OCI-LY3 (cell line): Measurements from ENCODE around the gene KIAA0513.

Experiments used
- H2AFZ ChIP-seq: fragments of 200-600, 300-600 bp; shearing (Covaris generic); 2 replicates; pipeline ENCODE4 v1.6.0; 2014; ENCODE audit warnings: antibody characterized with exemption, low read depth, low read length
- H3K27ac ChIP-seq: fragments of 200-600, 300-600 bp; sonication (generic); 2 replicates; pipeline ENCODE4 v1.5.1; 2014; ENCODE audit warnings: mild to moderate bottlenecking, low read length, moderate library complexity, mixed read lengths
- H3K27me3 ChIP-seq: fragments of 200-600, 300-600 bp; sonication (generic); 2 replicates; pipeline ENCODE4 v1.6.1; 2014; ENCODE audit warnings: low read depth, low read length, mixed read lengths
- H3K36me3 ChIP-seq: fragments of 200-600, 300-600 bp; sonication (generic); replicated peaks from 2 replicates; pipeline ENCODE3; 2014; ENCODE audit warnings: low read depth, low read length, mixed read lengths
- H3K4me1 ChIP-seq: fragments of 300-600, 200-600 bp; sonication (generic); 2 replicates; pipeline ENCODE4 v1.6.1; 2014; ENCODE audit warnings: low read length, mixed read lengths
- H3K4me2 ChIP-seq: fragments of 200-600, 300-600 bp; sonication (generic); 2 replicates; pipeline ENCODE4 v1.6.1; 2014; ENCODE audit warnings: low read length, mixed read lengths
- H3K4me3 ChIP-seq: fragments of 300-600, 200-600 bp; sonication (generic); 2 replicates; pipeline ENCODE4 v1.5.1; 2014; ENCODE audit warnings: antibody characterized with exemption, mild to moderate bottlenecking, low read length, moderate library complexity
- H3K79me2 ChIP-seq: fragments of 300-600, 200-600 bp; shearing (Covaris generic); 2 replicates; pipeline ENCODE4 v1.6.1; 2014; ENCODE audit warnings: mild to moderate bottlenecking, low read length, mixed read lengths
- H3K9ac ChIP-seq: fragments of 300-600, 200-600 bp; shearing (Covaris generic); 2 replicates; pipeline ENCODE4 v1.6.0; 2014; ENCODE audit warnings: mild to moderate bottlenecking, low read length, moderate library complexity
- H3K9me3 ChIP-seq: fragments of 200-600, 300-600 bp; shearing (Covaris generic); 2 replicates; pipeline ENCODE4 v1.6.1; 2014; ENCODE audit warnings: low read length, mixed read lengths; ENCODE audit not compliant: insufficient read depth
- H4K20me1 ChIP-seq: fragments of 200-600, 300-600 bp; sonication (generic); 2 replicates; pipeline ENCODE4 v1.6.1; 2016; ENCODE audit warnings: low read length, mixed read lengths; ENCODE audit not compliant: insufficient read depth
- EZH2phosphoT487 ChIP-seq: fragments of 200-600 bp; shearing (Covaris generic); IDR thresholded peaks from 2 replicates; pipeline ENCODE4 v1.6.1; 2018; ENCODE audit warnings: antibody characterized with exemption, mixed run types, low read depth
- TF ChIP-seq, protein P1 (sequence below): fragments of 200-600, 300-600 bp; sonication (generic); IDR thresholded peaks from 2 replicates; pipeline ENCODE4 v1.5.1; 2014; ENCODE audit warnings: antibody characterized with exemption, low read length, low read depth

Gene KIAA0513

DNA sequence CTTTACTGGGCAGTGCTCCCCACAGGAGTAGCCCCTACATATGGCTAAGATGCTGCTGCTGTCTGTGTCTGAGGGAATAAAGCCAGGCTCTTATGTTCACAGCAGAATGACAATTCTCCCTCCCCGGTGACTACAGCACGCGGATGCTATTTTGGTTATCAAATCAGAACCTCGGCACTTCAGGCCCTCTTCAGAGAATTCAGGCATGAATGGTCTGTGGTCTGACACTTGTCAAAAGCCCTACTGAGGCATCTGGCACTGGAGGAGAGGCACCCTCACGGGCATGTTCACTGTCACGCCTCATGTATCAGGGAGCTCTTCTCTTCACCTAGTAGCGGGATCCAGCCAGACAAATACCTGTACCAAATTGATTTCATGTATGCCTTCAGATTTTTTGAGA lies 30.4 kb downstream of the KIAA0513 start:
- no peak overlapping the region for H3K27ac ChIP-seq
- H2AFZ ChIP-seq, result no peak overlapping the region
- no peaks in the 10 kb centered on the region for H3K79me2 ChIP-seq
- peaks cover 9% of the 10 kb centered on the region for H3K4me1 ChIP-seq
- H4K20me1 ChIP-seq, result no peaks in the 10 kb centered on the region
- H3K4me2 ChIP-seq, result no peak overlapping the region
- peaks cover 38% of the 10 kb centered on the region for H3K27me3 ChIP-seq
- no peaks in the 10 kb centered on the region for H3K36me3 ChIP-seq
- no peak overlapping the region for H3K4me3 ChIP-seq
- H3K9me3 ChIP-seq, result no peaks in the 10 kb centered on the region
- TF ChIP-seq EZH2phosphoT487, result no peak
- TF ChIP-seq, protein P1, sequence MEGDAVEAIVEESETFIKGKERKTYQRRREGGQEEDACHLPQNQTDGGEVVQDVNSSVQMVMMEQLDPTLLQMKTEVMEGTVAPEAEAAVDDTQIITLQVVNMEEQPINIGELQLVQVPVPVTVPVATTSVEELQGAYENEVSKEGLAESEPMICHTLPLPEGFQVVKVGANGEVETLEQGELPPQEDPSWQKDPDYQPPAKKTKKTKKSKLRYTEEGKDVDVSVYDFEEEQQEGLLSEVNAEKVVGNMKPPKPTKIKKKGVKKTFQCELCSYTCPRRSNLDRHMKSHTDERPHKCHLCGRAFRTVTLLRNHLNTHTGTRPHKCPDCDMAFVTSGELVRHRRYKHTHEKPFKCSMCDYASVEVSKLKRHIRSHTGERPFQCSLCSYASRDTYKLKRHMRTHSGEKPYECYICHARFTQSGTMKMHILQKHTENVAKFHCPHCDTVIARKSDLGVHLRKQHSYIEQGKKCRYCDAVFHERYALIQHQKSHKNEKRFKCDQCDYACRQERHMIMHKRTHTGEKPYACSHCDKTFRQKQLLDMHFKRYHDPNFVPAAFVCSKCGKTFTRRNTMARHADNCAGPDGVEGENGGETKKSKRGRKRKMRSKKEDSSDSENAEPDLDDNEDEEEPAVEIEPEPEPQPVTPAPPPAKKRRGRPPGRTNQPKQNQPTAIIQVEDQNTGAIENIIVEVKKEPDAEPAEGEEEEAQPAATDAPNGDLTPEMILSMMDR, result no peak
- no peak overlapping the region for H3K9ac ChIP-seq

DNA sequence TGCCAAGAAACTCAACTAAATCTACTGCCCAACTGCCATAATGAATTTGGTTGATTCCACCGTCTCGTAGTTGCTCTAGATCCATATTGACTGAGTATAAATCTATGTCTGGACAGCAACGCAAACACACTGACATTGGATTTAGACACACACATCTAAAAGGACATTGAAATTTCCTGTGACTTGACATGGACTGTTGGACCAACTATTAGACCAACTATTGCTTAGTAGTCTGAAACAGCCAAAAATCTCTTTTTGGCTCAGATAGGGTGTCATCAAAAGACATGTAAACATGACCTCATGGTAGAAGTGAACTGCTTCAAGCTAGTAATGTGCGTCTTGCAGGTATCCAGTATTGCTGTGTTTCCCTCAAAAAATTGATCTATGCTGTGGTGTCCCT lies 31.3 kb downstream of the KIAA0513 start:
- H3K4me2 ChIP-seq, result no peak overlapping the region
- H3K9me3 ChIP-seq, result no peaks in the 10 kb centered on the region
- H3K36me3 ChIP-seq, result no peaks in the 10 kb centered on the region

DNA sequence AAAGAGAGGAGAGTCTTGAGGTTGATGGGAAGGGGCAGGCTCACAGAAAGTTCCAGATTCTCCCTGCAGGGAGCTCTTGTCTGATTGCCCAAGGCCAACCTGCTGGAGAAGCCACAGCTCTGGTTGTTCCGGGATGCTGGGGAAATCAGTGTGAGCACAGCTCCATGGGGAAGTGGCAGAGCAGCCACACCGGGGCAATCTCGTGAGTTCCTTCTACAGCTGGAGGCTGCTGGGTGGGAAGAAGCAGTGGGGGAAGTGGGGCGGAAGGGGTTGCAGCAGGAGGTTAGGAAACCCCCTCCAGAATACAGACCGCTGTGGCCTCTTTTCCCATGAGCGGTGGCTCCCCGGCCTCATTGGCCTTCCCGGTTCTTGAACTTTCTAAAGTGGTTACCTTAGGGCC lies 34.0 kb downstream of the KIAA0513 start:
- no peaks in the 10 kb centered on the region for H3K79me2 ChIP-seq
- TF ChIP-seq, protein P1, result no peak
- no peak for TF ChIP-seq EZH2phosphoT487
- H3K4me1 ChIP-seq, result no peaks in the 10 kb centered on the region
- H3K4me3 ChIP-seq, result no peak overlapping the region
- H3K36me3 ChIP-seq, result no peaks in the 10 kb centered on the region
- H3K27ac ChIP-seq, result no peak overlapping the region
- no peak overlapping the region for H3K9ac ChIP-seq
- H2AFZ ChIP-seq, result no peak overlapping the region
- H3K27me3 ChIP-seq, result peaks cover 36% of the 10 kb centered on the region
- H4K20me1 ChIP-seq, result no peaks in the 10 kb centered on the region
- no peak overlapping the region for H3K4me2 ChIP-seq
- no peaks in the 10 kb centered on the region for H3K9me3 ChIP-seq

More for the DNA sequence above, 31.3 kb downstream of the KIAA0513 start:
- no peak overlapping the region for H3K9ac ChIP-seq
- TF ChIP-seq, protein P1, result no peak
- TF ChIP-seq EZH2phosphoT487, result no peak
- no peaks in the 10 kb centered on the region for H4K20me1 ChIP-seq
- no peaks in the 10 kb centered on the region for H3K79me2 ChIP-seq
- H3K4me1 ChIP-seq, result peaks cover 9% of the 10 kb centered on the region
- H3K27ac ChIP-seq, result no peak overlapping the region
- no peak overlapping the region for H2AFZ ChIP-seq
- H3K4me3 ChIP-seq, result no peak overlapping the region
- H3K27me3 ChIP-seq, result peaks cover 35% of the 10 kb centered on the region

DNA sequence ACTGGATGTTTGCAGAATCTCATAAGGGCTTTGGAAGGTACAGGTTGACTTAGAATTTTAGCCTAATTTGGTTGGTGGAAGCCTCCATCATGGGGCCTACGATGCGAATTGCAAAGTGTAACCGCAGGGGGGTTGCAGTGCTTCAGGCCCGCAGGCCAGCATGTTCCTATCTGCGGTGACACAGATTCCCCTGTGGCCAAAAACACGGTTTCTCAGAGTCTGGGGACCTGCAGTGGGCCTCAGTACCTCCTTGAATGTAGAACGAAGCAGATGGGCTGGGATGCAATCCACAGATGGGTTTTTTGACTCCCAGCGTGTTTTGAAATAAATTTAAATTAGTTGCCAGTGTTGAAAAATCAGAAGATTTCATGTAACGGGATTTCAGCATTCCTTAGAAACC lies 34.7 kb downstream of the KIAA0513 start:
- H3K4me3 ChIP-seq, result no peak overlapping the region
- no peak overlapping the region for H2AFZ ChIP-seq
- TF ChIP-seq, protein P1, result no peak
- TF ChIP-seq EZH2phosphoT487, result no peak
- no peaks in the 10 kb centered on the region for H3K9me3 ChIP-seq
- peaks cover 30% of the 10 kb centered on the region for H3K27me3 ChIP-seq
- H4K20me1 ChIP-seq, result no peaks in the 10 kb centered on the region
- H3K36me3 ChIP-seq, result no peaks in the 10 kb centered on the region
- H3K9ac ChIP-seq, result no peak overlapping the region
- no peak overlapping the region for H3K4me2 ChIP-seq
- no peaks in the 10 kb centered on the region for H3K79me2 ChIP-seq
- H3K27ac ChIP-seq, result no peak overlapping the region
- no peaks in the 10 kb centered on the region for H3K4me1 ChIP-seq
